Smooth muscle cell (in vitro differentiated cells): ENCODE data around the gene BUB1. TPM values are rescaled to one million over a fixed set of nuclear protein-coding genes. Genes with fewer than 3 reads are reported as not detected.

Source experiments
- DNase-seq: peaks from one replicate; lab custom pipeline; 2025; ENCODE audit not compliant: unreplicated experiment; lab: John Stamatoyannopoulos, UW
- H2AFZ ChIP-seq: fragments of 200-600 bp; sonication (generic); 2 replicates; pipeline ENCODE4 v1.6.0; 2016; ENCODE audit warnings: antibody characterized with exemption, low read depth, mild to moderate bottlenecking
- H3F3A ChIP-seq: fragments of 200-600 bp; sonication (generic); 2 replicates; pipeline ENCODE4 v1.6.0; 2017; ENCODE audit warnings: antibody characterized with exemption, low read depth
- H3K27ac ChIP-seq: fragments of 200-600 bp; sonication (generic); 2 replicates; pipeline ENCODE4 v1.5.1; 2016; ENCODE audit warnings: low read depth, mild to moderate bottlenecking
- H3K27me3 ChIP-seq: fragments of 200-600 bp; sonication (generic); 2 replicates; pipeline ENCODE4 v1.6.1; 2016; ENCODE audit warnings: low read depth, mild to moderate bottlenecking
- H3K36me3 ChIP-seq: fragments of 200-600 bp; sonication (generic); 2 replicates; pipeline ENCODE4 v1.5.1; 2016; ENCODE audit warnings: low read depth
- H3K4me1 ChIP-seq: fragments of 200-600 bp; sonication (generic); 2 replicates; pipeline ENCODE4 v1.5.1; 2016; ENCODE audit warnings: low read depth
- H3K4me2 ChIP-seq: fragments of 200-600 bp; sonication (generic); 2 replicates; pipeline ENCODE4 v1.6.0; 2016; ENCODE audit warnings: mild to moderate bottlenecking
- H3K4me3 ChIP-seq: fragments of 200-600 bp; sonication (generic); 2 replicates; pipeline ENCODE4 v1.5.1; 2016; ENCODE audit warnings: mild to moderate bottlenecking
- H3K79me2 ChIP-seq: fragments of 200-600 bp; sonication (generic); 2 replicates; pipeline ENCODE4 v1.6.0; 2016; ENCODE audit warnings: low read depth, mild to moderate bottlenecking
- H3K9ac ChIP-seq: fragments of 200-600 bp; sonication (generic); 2 replicates; pipeline ENCODE4 v1.6.0; 2016; ENCODE audit warnings: low read depth
- H3K9me3 ChIP-seq: fragments of 200-600 bp; sonication (generic); replicated peaks from 2 replicates; pipeline ENCODE4 v1.5.1; 2016; ENCODE audit warnings: low read depth
- H4K20me1 ChIP-seq: fragments of 200-600 bp; sonication (generic); 2 replicates; pipeline ENCODE4 v1.6.0; 2016; ENCODE audit warnings: low read depth
- WGBS: methylation state at CpG from one replicate; pipeline ENCODE4 v1.1.7; 2016; ENCODE audit warnings: low lambda C conversion rate; 5-methylcytosine and 5-hydroxymethylcytosine counted together
- polyA plus RNA-seq: library from polyadenylated mRNA; unstranded; fragments of >200 nt; fragmentation: Nextera tagmentation; extraction: Ambion mirVana; gene quantifications from 2 replicates; pipeline ENCODE4 v1.2.1, GENCODE V29; 2016
- total RNA-seq: library from RNA; depleted of rRNA; stranded (reverse); fragments of >200 nt; gene quantifications from 2 replicates; pipeline ENCODE4 v1.2.3, GENCODE V29; 2014
- TF ChIP-seq, protein P1 (sequence below): fragments of 200-600 bp; sonication (generic); IDR thresholded peaks from 2 replicates; pipeline ENCODE4 v1.5.1; 2017; ENCODE audit warnings: borderline replicate concordance, mild to moderate bottlenecking, antibody characterized with exemption; ENCODE audit not compliant: insufficient read depth, poor library complexity, severe bottlenecking

BUB1 gene
- total and polyA plus RNA-seq, 2 experiments from 2014 or later: 8.6 to 18.6 TPM

GRCh38 chr2:110669079-110669478 lies 8.8 kb downstream of the BUB1 start:
- no peaks in the 10 kb centered on the region for H3K36me3 ChIP-seq
- no peak overlapping the region for H2AFZ ChIP-seq
- no peaks in the 10 kb centered on the region for H3F3A ChIP-seq
- H4K20me1 ChIP-seq: no peaks in the 10 kb centered on the region
- TF ChIP-seq, protein P1, sequence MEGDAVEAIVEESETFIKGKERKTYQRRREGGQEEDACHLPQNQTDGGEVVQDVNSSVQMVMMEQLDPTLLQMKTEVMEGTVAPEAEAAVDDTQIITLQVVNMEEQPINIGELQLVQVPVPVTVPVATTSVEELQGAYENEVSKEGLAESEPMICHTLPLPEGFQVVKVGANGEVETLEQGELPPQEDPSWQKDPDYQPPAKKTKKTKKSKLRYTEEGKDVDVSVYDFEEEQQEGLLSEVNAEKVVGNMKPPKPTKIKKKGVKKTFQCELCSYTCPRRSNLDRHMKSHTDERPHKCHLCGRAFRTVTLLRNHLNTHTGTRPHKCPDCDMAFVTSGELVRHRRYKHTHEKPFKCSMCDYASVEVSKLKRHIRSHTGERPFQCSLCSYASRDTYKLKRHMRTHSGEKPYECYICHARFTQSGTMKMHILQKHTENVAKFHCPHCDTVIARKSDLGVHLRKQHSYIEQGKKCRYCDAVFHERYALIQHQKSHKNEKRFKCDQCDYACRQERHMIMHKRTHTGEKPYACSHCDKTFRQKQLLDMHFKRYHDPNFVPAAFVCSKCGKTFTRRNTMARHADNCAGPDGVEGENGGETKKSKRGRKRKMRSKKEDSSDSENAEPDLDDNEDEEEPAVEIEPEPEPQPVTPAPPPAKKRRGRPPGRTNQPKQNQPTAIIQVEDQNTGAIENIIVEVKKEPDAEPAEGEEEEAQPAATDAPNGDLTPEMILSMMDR: no peak
- WGBS: 96% methylated on average over 1 of the region's 1 CpG
- no peak overlapping the region for H3K4me3 ChIP-seq
- H3K4me1 ChIP-seq: no peaks in the 10 kb centered on the region
- no peaks in the 10 kb centered on the region for H3K27me3 ChIP-seq
- peaks cover 8% of the 10 kb centered on the region for H3K79me2 ChIP-seq
- H3K27ac ChIP-seq: no peak overlapping the region
- no peaks in the 10 kb centered on the region for H3K9me3 ChIP-seq
- no peak overlapping the region for H3K4me2 ChIP-seq
- H3K9ac ChIP-seq: no peak overlapping the region
- no peak for DNase-seq

DNA sequence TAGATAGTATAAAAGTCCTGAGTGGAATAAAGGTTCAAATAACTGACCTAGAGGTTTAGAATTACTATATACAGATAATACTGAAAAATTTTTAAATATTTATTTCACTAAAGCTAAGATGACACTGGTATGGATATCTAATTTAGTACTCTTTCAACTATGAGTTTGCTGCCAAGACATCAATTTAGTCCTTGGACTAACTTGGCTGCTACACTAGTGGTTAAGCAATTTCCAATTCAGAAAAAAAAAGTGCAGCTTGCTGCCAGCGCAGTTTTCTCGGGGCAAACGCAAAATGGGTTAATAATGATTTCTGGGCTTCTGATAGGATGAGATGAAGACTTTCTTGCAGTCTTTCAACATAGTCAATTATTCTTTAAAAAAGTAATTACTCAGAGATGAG lies 10.8 kb downstream of the BUB1 start:
- TF ChIP-seq, protein P1: no peak
- H3K9me3 ChIP-seq: no peaks in the 10 kb centered on the region
- H3F3A ChIP-seq: no peaks in the 10 kb centered on the region
- no peak overlapping the region for H3K4me3 ChIP-seq
- no peak overlapping the region for H2AFZ ChIP-seq
- no peak for DNase-seq
- H3K79me2 ChIP-seq: peaks cover 3% of the 10 kb centered on the region
- H3K4me2 ChIP-seq: no peak overlapping the region
- H3K27me3 ChIP-seq: no peaks in the 10 kb centered on the region
- H4K20me1 ChIP-seq: no peaks in the 10 kb centered on the region
- H3K36me3 ChIP-seq: no peaks in the 10 kb centered on the region
- no peak overlapping the region for H3K9ac ChIP-seq
- no peak overlapping the region for H3K27ac ChIP-seq
- no peaks in the 10 kb centered on the region for H3K4me1 ChIP-seq
- WGBS: 98% methylated on average over 3 of the region's 3 CpGs

GRCh38 chr2:110664135-110664534 lies 13.7 kb downstream of the BUB1 start:
- Histone ChIP-seq H3K36me3 (no peaks in the 10 kb centered on the region), H3K9ac (no peak overlapping the region)

DNA sequence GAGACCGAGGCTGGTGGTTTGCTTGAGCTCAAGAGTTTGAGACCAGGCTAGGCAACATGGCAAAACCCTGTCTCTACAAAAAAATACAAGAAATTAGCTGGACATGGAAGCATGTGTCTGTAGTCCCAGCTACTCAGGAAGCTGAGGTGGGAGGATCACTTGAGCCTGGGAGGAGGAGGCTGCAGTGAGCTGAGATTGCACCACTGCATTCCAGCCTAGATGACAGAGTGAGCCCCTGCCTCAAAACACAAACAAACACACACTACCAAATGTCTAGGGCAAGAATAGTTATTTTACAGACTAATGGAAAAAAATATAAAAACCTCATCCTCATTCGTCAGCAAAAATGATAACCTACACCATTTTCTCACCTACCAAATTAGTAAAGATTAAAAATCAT lies 15.3 kb downstream of the BUB1 start:
- H3K4me2 ChIP-seq: no peak overlapping the region

More at GRCh38 chr2:110664135-110664534, 13.7 kb downstream of the BUB1 start:
- DNase-seq: no peak
- H3K27ac ChIP-seq: no peak overlapping the region
- no peak overlapping the region for H2AFZ ChIP-seq
- 95% methylated on average over 2 of the region's 2 CpGs for WGBS
- H4K20me1 ChIP-seq: no peaks in the 10 kb centered on the region
- no peaks in the 10 kb centered on the region for H3K27me3 ChIP-seq
- peaks cover 3% of the 10 kb centered on the region for H3K79me2 ChIP-seq
- H3K4me2 ChIP-seq: no peak overlapping the region
- H3K4me1 ChIP-seq: no peaks in the 10 kb centered on the region
- no peak overlapping the region for H3K4me3 ChIP-seq
- TF ChIP-seq, protein P1: no peak
- H3F3A ChIP-seq: no peaks in the 10 kb centered on the region
- H3K9me3 ChIP-seq: no peaks in the 10 kb centered on the region

More for the DNA sequence above, 15.3 kb downstream of the BUB1 start:
- TF ChIP-seq, protein P1: no peak
- H3K9me3 ChIP-seq: no peaks in the 10 kb centered on the region
- no peaks in the 10 kb centered on the region for H3K36me3 ChIP-seq
- no peaks in the 10 kb centered on the region for H3F3A ChIP-seq
- H3K9ac ChIP-seq: no peak overlapping the region
- DNase-seq: no peak
- H3K4me1 ChIP-seq: no peaks in the 10 kb centered on the region
- H4K20me1 ChIP-seq: no peaks in the 10 kb centered on the region
- WGBS: 84% methylated on average over 2 of the region's 2 CpGs
- no peaks in the 10 kb centered on the region for H3K27me3 ChIP-seq
- no peak overlapping the region for H3K4me3 ChIP-seq
- peaks cover 3% of the 10 kb centered on the region for H3K79me2 ChIP-seq
- no peak overlapping the region for H2AFZ ChIP-seq
- H3K27ac ChIP-seq: peak overlapping the region; percentile 24
